AG04450 (cell line): ENCODE measurements around the gene ANKUB1. TPM values are rescaled to one million over a fixed set of nuclear protein-coding genes. Genes with fewer than 3 reads are reported as not detected.

Experiments used
- CTCF ChIA-PET: fragments of 300-600, 350-600 bp; formaldehyde crosslinking; extraction: SDS; loops from one replicate; lab custom pipeline; 2022; ENCODE audit warnings: antibody characterized with exemption, inconsistent platforms; lab: Charles Lee
- POLR2A ChIA-PET: fragments of 350-600 bp; formaldehyde crosslinking; extraction: SDS; loops from one replicate; lab custom pipeline; 2021; ENCODE audit warnings: antibody characterized with exemption, inconsistent platforms; lab: Yijun Ruan, JAX
- DNase-seq: peaks from one replicate; pipeline ENCODE4 v3.0.0-alpha.2; 2011; ENCODE audit warnings: low read depth, low spot score
- H3K27ac ChIP-seq: one replicate; pipeline ENCODE4 v1.5.1; 2012; ENCODE audit warnings: low read depth, low read length, control low read depth
- H3K27me3 ChIP-seq: one replicate; pipeline ENCODE4 v1.6.0; 2012; ENCODE audit warnings: low read length; ENCODE audit not compliant: control insufficient read depth, insufficient read depth
- H3K4me3 ChIP-seq: 2 replicates; pipeline ENCODE4 v1.5.1; 2011; ENCODE audit warnings: mild to moderate bottlenecking, low read depth, low read length, control low read depth
- H3K9me3 ChIP-seq: 2 replicates; pipeline ENCODE4 v1.5.1; 2012; ENCODE audit warnings: low read length; ENCODE audit not compliant: control insufficient read depth, insufficient read depth
- polyA plus RNA-seq: library from polyadenylated mRNA; depleted of rRNA; stranded (reverse); fragments of >200 nt; gene quantifications from 2 replicates; pipeline ENCODE4 v1.2.3, GENCODE V29; 2011
- TF ChIP-seq, protein P1 (sequence below): IDR thresholded peaks from 2 replicates; pipeline ENCODE4 v1.5.1; 2011; ENCODE audit warnings: low read depth, low read length, control low read depth, inconsistent platforms

ANKUB1 gene
- polyA plus RNA-seq, 1 experiment = not detected

- CTCF ChIA-PET = interaction anchor here (1.0 kb wide), 1 partner anchor 30 kb away, joined by 4 read pairs; no protein-coding TSS in a partner anchor
- TF ChIP-seq, protein P1, sequence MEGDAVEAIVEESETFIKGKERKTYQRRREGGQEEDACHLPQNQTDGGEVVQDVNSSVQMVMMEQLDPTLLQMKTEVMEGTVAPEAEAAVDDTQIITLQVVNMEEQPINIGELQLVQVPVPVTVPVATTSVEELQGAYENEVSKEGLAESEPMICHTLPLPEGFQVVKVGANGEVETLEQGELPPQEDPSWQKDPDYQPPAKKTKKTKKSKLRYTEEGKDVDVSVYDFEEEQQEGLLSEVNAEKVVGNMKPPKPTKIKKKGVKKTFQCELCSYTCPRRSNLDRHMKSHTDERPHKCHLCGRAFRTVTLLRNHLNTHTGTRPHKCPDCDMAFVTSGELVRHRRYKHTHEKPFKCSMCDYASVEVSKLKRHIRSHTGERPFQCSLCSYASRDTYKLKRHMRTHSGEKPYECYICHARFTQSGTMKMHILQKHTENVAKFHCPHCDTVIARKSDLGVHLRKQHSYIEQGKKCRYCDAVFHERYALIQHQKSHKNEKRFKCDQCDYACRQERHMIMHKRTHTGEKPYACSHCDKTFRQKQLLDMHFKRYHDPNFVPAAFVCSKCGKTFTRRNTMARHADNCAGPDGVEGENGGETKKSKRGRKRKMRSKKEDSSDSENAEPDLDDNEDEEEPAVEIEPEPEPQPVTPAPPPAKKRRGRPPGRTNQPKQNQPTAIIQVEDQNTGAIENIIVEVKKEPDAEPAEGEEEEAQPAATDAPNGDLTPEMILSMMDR = no peak
- POLR2A ChIA-PET = no interaction called here
- no peak for DNase-seq
- no peak overlapping the region for H3K4me3 ChIP-seq
- H3K27ac ChIP-seq = no peak overlapping the region
- H3K9me3 ChIP-seq = no peaks in the 10 kb centered on the region
- H3K27me3 ChIP-seq = no peaks in the 10 kb centered on the region
Observed at GRCh38 chr3:149801195-149801594, 8.8 kb upstream of the ANKUB1 start.

DNA sequence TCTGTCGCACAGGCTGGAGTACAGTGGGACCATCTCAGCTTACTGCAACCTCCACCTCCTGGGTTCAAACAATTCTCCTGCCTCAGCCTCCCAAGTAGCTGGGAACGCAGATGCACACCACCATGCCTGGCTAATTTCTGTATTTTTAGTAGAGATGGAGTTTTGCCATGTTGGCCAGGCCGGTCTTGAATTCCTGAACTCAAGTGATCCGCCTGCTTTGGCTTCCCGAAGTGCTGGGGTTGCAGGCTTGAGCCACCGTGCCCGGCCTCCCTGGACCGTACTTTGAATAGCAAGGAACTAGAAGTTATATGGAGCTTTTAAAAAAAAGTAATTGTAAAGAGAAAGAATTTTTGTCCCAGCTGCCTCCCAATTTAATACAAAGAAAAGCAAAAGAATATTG, 8.3 kb upstream of the ANKUB1 start:
- POLR2A ChIA-PET = no interaction called here
- no peaks in the 10 kb centered on the region for H3K27me3 ChIP-seq
- CTCF ChIA-PET = interaction anchor here (0.6 to 1.9 kb wide), 3 partner anchors 8 to 845 kb away, joined by 3 to 16 read pairs (median 3); no protein-coding TSS in a partner anchor
- no peak overlapping the region for H3K4me3 ChIP-seq
- no peak for DNase-seq
- TF ChIP-seq, protein P1 = no peak
- no peaks in the 10 kb centered on the region for H3K9me3 ChIP-seq
- no peak overlapping the region for H3K27ac ChIP-seq

- H3K27me3 ChIP-seq = no peaks in the 10 kb centered on the region
- ChIA-PET POLR2A (no interaction called here), CTCF (interaction anchor here (1.1 to 2.4 kb wide), 3 partner anchors 12 to 30 kb away, joined by 3 to 16 read pairs (median 9); no protein-coding TSS in a partner anchor)
- H3K4me3 ChIP-seq = no peak overlapping the region
- DNase-seq = no peak
- H3K27ac ChIP-seq = no peak overlapping the region
- TF ChIP-seq, protein P1 = no peak
- H3K9me3 ChIP-seq = no peaks in the 10 kb centered on the region
Observed at GRCh38 chr3:149796026-149796425, 3.7 kb upstream of the ANKUB1 start.

DNA sequence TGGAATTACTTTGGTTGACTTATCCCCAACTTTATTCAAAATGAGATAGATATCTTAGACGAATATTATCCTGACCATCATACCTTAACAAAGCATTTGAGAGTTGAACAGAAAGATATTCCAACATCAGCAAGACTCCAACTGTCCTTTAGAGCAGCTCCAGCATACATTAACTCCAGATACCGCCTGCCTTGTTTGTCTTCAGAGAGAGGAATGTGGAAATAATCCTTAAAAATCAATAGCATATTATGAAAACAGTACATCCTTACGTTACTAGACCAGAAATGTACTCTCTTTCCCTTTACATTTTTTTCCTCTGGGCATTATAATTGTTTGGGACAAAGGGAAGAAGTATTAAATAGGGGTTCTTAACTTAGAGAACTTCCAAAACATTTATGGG, 1.7 kb downstream of the ANKUB1 start:
- no peak for DNase-seq
- TF ChIP-seq, protein P1 = no peak
- Histone ChIP-seq H3K4me3 (no peak overlapping the region), H3K9me3 (no peaks in the 10 kb centered on the region), H3K27ac (no peak overlapping the region), H3K27me3 (no peaks in the 10 kb centered on the region)
- ChIA-PET POLR2A (no interaction called here), CTCF (interaction anchor here (3.7 kb wide), 1 partner anchor 18 kb away, joined by 30 read pairs; no protein-coding TSS in a partner anchor)

- DNase-seq = no peak
- Histone ChIP-seq H3K27me3 (no peaks in the 10 kb centered on the region), H3K4me3 (no peak overlapping the region), H3K27ac (no peak overlapping the region), H3K9me3 (no peaks in the 10 kb centered on the region)
- TF ChIP-seq, protein P1 = no peak
- ChIA-PET CTCF (interaction anchor here (3.7 kb wide), 1 partner anchor 18 kb away, joined by 30 read pairs; no protein-coding TSS in a partner anchor), POLR2A (no interaction called here)
Observed at GRCh38 chr3:149790268-149790667, 2.1 kb downstream of the ANKUB1 start.
